Duodenal mucosa (tissue), 2 donors: Measurements from ENCODE around the gene ABCC8.

Source experiments
- H3K27ac ChIP-seq: one replicate; pipeline ENCODE4 v1.7.0; 2013; ENCODE audit warnings: low read depth, low read length
- H3K27me3 ChIP-seq, 2 donors: one replicate each; pipeline ENCODE4 v1.7.0; 2013; ENCODE audit warnings: low read length in 2 of 2, control low read depth in 1 of 2; ENCODE audit not compliant: insufficient read depth in 2 of 2, control insufficient read depth in 1 of 2
- H3K36me3 ChIP-seq, 2 donors: one replicate each; pipeline ENCODE4 v1.7.0; 2013; ENCODE audit warnings: low read length in 2 of 2, control low read depth in 1 of 2; ENCODE audit not compliant: insufficient read depth in 2 of 2, control insufficient read depth in 1 of 2
- H3K4me1 ChIP-seq, 2 donors: one replicate each; pipeline ENCODE4 v1.7.0; 2013; ENCODE audit warnings: low read length in 2 of 2, control low read depth in 1 of 2; ENCODE audit not compliant: insufficient read depth in 2 of 2, control insufficient read depth in 1 of 2
- H3K4me3 ChIP-seq, 2 donors: one replicate each; pipeline ENCODE4 v1.7.0; 2013; ENCODE audit warnings: low read length in 2 of 2, low read depth in 1 of 2
- H3K9ac ChIP-seq, 2 donors: one replicate each; pipeline ENCODE4 v1.7.0; 2013; ENCODE audit warnings: low read length in 2 of 2, low read depth in 1 of 2
- H3K9me3 ChIP-seq, 2 donors: one replicate each; pipeline ENCODE4 v1.7.0; 2013; ENCODE audit warnings: low read length in 2 of 2, control low read depth in 1 of 2; ENCODE audit not compliant: control insufficient read depth in 1 of 2

The ABCC8 gene

GRCh38 chr11:17369684-17370243 is 106.9 kb downstream of the ABCC8 start:
- H3K9ac ChIP-seq = no peak overlapping the region
- peaks cover 39 to 59% of the 10 kb centered on the region in 2 donors for H3K9me3 ChIP-seq
- H3K4me1 ChIP-seq = no peaks in the 10 kb centered on the region
- H3K36me3 ChIP-seq = peaks cover 58 to 90% of the 10 kb centered on the region in 2 donors
- H3K27ac ChIP-seq = no peak overlapping the region
- H3K27me3 ChIP-seq = no peaks in the 10 kb centered on the region
- H3K4me3 ChIP-seq = peak overlapping the region in 1 of 2 donors; percentile 13

- Histone ChIP-seq H3K4me1 (no peaks in the 10 kb centered on the region), H3K27me3 (no peaks in the 10 kb centered on the region), H3K9me3 (peaks cover 39 to 59% of the 10 kb centered on the region in 2 donors), H3K4me3 (no peak overlapping the region), H3K36me3 (peaks cover 53 to 86% of the 10 kb centered on the region in 2 donors), H3K27ac (no peak overlapping the region), H3K9ac (no peak overlapping the region)
These were observed 107.6 kb downstream of the ABCC8 start for GRCh38 chr11:17369094-17369493.

DNA sequence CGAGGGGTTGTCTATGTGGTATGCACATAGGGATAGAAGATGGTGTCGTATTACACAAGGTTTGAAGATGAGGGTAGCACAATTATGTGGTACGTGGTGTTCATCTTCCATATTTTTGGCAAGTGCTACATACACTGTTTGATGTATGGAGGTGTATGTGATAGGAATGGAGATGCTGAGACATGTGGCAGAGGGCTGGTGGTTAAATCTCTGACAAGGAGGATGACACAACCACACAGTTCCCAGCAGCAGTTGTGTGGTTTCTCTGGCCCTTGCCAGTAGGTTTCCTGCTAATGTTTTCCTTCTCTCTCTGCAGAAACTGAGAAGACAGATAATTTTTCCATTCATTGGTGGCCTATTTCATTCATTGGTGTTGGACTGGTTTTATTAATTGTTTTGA is 108.1 kb downstream of the ABCC8 start:
- no peak overlapping the region for H3K27ac ChIP-seq
- H3K4me1 ChIP-seq = no peaks in the 10 kb centered on the region
- peaks cover 53 to 81% of the 10 kb centered on the region in 2 donors for H3K36me3 ChIP-seq
- no peaks in the 10 kb centered on the region for H3K27me3 ChIP-seq
- H3K4me3 ChIP-seq = no peak overlapping the region
- peaks cover 39 to 56% of the 10 kb centered on the region in 2 donors for H3K9me3 ChIP-seq
- no peak overlapping the region for H3K9ac ChIP-seq

DNA sequence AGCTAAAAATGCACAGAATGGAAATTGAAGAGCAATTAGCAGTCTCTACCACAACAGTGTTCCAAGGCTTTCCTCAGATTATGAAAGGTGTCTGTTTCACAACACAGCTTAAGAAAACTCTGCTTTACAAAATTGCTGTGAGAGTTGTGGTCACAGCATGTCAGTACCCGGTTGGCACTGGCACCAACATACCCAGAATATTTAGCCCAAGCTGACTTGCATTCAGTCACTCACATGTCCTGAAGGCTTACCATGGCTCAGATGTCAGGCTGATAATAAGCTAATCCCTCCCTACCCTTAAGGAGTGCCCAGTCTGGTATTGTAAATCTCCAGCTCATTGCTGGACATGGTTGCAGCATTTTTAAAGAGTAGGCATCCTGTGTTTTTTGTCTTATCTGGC is 110.2 kb downstream of the ABCC8 start:
- no peak overlapping the region for H3K9ac ChIP-seq
- H3K27me3 ChIP-seq = no peaks in the 10 kb centered on the region
- no peaks in the 10 kb centered on the region for H3K4me1 ChIP-seq
- H3K36me3 ChIP-seq = peaks cover 39 to 60% of the 10 kb centered on the region in 2 donors
- peaks cover 24 to 35% of the 10 kb centered on the region in 2 donors for H3K9me3 ChIP-seq
- H3K4me3 ChIP-seq = no peak overlapping the region
- H3K27ac ChIP-seq = no peak overlapping the region

GRCh38 chr11:17354601-17354991 is 122.0 kb downstream of the ABCC8 start:
- Histone ChIP-seq H3K27me3 (no peaks in the 10 kb centered on the region), H3K4me1 (peaks cover 16 to 20% of the 10 kb centered on the region in 2 donors), H3K36me3 (peaks cover 6 to 7% of the 10 kb centered on the region in 2 donors), H3K27ac (no peak overlapping the region), H3K9me3 (no peaks in the 10 kb centered on the region), H3K4me3 (no peak overlapping the region), H3K9ac (no peak overlapping the region)

DNA sequence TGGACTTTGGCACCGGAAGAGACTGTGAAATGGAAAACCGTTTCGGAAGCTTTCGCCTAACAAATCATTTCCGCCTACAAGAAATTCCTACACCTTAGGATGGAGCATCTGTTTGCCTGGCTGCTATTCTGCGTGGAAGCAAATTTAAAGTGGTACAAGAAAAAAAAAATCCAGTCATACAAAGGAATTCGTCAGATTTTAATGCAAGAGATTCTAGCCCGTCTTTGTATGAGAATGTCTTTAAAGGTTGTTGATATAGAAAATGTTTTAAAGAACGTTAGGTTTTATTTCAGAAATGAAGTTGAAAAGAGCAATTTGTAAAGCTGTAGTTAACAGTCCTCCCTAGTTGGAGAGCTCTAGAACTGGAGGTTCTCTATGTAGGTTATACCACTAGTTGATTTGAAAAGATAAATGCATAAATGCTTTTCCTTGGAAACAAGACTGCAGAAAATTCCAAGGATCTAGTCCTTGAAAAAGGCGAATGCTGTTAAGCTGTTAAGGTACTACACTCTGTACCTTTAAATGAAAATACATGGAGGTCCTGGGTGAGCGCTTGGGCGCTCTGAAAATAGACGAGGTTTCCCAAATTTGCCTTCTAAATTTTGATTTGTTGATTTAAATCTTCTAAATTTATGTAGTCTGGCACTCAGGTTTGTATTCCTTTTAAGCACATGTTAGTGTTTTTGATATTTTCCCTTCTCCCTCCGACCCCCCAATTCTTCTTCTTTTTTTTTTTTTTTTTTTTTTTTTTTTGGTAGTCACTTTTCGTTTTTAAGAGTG is 122.6 kb downstream of the ABCC8 start:
- peak overlapping the region; percentile 70 to 87 for H3K9ac ChIP-seq
- H3K27ac ChIP-seq = peak overlapping the region; percentile 78
- no peaks in the 10 kb centered on the region for H3K27me3 ChIP-seq
- H3K4me3 ChIP-seq = peak overlapping the region; percentile 71 to 90
- H3K4me1 ChIP-seq = peaks cover 16 to 20% of the 10 kb centered on the region in 2 donors
- H3K36me3 ChIP-seq = peaks cover 6 to 7% of the 10 kb centered on the region in 2 donors
- no peaks in the 10 kb centered on the region for H3K9me3 ChIP-seq

DNA sequence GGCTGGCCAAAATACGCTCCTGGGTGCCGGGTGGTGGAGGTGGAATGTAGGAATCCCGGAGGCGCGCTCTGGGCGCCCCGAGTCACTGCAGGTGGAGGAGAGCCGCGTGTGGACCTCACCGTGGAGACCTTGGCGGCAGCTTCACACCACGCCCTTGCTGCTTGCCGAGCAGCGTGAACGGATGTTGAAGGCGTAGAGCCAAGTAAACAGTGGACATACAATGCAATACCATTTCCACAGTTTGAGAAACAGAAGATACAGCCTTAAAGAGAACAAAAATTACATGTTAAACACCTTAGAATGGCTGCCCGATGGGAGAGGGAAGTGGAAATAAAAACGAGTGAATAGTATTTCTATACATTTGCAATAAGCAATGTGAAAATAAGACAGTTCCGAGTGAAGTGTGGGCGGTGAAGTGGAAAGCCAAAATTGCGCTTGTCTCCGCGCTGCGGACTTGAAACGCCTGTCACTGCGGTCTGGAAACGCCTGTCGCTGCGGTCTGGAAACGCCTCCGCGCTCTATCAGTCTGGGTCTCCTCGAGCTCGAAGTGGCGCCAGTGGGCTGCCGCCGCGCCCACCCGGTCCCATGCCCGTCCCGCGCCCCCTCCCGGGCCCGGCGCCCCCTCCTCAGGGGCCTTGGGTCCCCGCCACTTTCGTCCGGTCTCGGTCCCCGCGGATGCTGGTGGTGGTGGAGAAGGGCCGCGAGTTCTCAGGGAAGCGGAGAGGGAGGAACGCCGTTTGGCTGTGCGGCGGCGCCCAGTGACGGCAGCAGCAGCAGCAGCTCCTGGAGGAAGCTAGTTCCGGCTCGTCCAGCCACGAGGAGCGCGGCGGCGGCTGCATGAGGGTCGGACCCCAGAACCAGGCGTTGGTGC is 123.5 kb downstream of the ABCC8 start:
- Histone ChIP-seq H3K9ac (peak overlapping the region; percentile 70 to 87), H3K9me3 (no peaks in the 10 kb centered on the region), H3K27ac (peak overlapping the region; percentile 78), H3K27me3 (no peaks in the 10 kb centered on the region), H3K4me3 (peak overlapping the region; percentile 71 to 90), H3K36me3 (peaks cover 6 to 7% of the 10 kb centered on the region in 2 donors), H3K4me1 (peaks cover 16 to 20% of the 10 kb centered on the region in 2 donors)

- no peaks in the 10 kb centered on the region for H3K9me3 ChIP-seq
- H3K27me3 ChIP-seq = no peaks in the 10 kb centered on the region
- H3K4me1 ChIP-seq = peaks cover 16 to 20% of the 10 kb centered on the region in 2 donors
- peak within 1 kb of the TSS; percentile 51 for H3K27ac ChIP-seq
- peaks cover 2 to 4% of the 10 kb centered on the region in 2 donors for H3K36me3 ChIP-seq
- peak within 1 kb of the TSS; percentile 70 to 87 for H3K9ac ChIP-seq
- peak within 1 kb of the TSS; percentile 71 to 90 for H3K4me3 ChIP-seq
These were observed 125.0 kb downstream of the ABCC8 start, which contains the start of gene NCR3LG1 for GRCh38 chr11:17351510-17352176. NCR3LG1 (plus strand) TSS chr11:17351800; CDS start chr11:17351970, 170 bp downstream.

DNA sequence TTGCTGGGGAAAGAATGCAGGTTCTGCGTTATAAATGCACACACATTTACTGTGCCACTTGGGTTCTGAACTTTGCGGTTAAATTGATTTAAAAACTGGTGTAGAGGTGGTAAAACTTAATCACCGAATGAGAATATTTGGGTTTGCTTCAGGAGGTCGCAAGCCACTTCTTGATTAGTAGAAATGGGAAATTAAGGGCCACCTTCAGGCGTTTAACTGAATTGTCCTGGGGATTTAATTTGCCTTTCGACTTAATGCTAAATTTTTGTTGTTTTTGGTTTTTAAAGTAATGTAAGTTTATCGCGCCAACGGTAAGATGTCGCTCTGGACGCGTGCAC is 125.5 kb downstream of the ABCC8 start:
- Histone ChIP-seq H3K9ac (peak overlapping the region in 1 of 2 donors; percentile 40), H3K27me3 (no peaks in the 10 kb centered on the region)

More for the DNA sequence above, 125.5 kb downstream of the ABCC8 start:
- Histone ChIP-seq H3K9me3 (no peaks in the 10 kb centered on the region), H3K4me3 (peak overlapping the region; percentile 71 to 90), H3K4me1 (peaks cover 16 to 20% of the 10 kb centered on the region in 2 donors), H3K36me3 (no peaks in the 10 kb centered on the region), H3K27ac (no peak overlapping the region)
